Measurements from ENCODE around the gene ELOVL5.
A peak's percentile ranks its signal among the peaks of the same experiment; 100 is the strongest.

ELOVL5 gene

GRCh38 chr6:53316142-53316541, 32.6 kb downstream of the ELOVL5 start:
- Histone ChIP-seq H3K36me3 (ENCODE audit: insufficient read depth, low read length) (peaks cover 10% of the 10 kb centered on the region), H3K4me3 (ENCODE audit: low read length, poor library complexity, severe bottlenecking) (no peak overlapping the region), H3K79me2 (ENCODE audit: insufficient read depth, low read length) (peaks cover 98% of the 10 kb centered on the region), H4K20me1 (ENCODE audit: insufficient read depth, low read length, poor library complexity, severe bottlenecking) (peaks cover 84% of the 10 kb centered on the region), H3K27me3 (ENCODE audit: insufficient read depth, low read length, poor library complexity, severe bottlenecking) (no peaks in the 10 kb centered on the region), H3K9ac (ENCODE audit: low read depth, low read length, poor library complexity, severe bottlenecking) (peak overlapping the region; percentile 7), H3K9me2 (replicated peaks; ENCODE audit: low read depth, low read length) (no peaks in the 10 kb centered on the region), H3K9me3 (ENCODE audit: insufficient read depth, low read depth, low read length) (no peaks in the 10 kb centered on the region), H3K4me2 (ENCODE audit: low read depth, low read length, poor library complexity, severe bottlenecking) (peak overlapping the region; percentile 46), H2AFZ (ENCODE audit: low read length) (no peak overlapping the region), H3K4me1 (ENCODE audit: insufficient read depth, low read length, poor library complexity, severe bottlenecking) (peaks cover 62% of the 10 kb centered on the region), H3F3A (ENCODE audit: low read depth) (peaks cover 16% of the 10 kb centered on the region)
- TF ChIP-seq CTCF (conservative IDR thresholded peaks at IDR 0.05; ENCODE audit: low read length) (no peak), EZH2phosphoT487 (IDR thresholded peaks at IDR 0.05; ENCODE audit: borderline replicate concordance) (no peak)

GRCh38 chr6:53315086-53315724, 33.5 kb downstream of the ELOVL5 start:
- H3K27me3 ChIP-seq (ENCODE audit: insufficient read depth, low read length, poor library complexity, severe bottlenecking) = no peaks in the 10 kb centered on the region
- no peak overlapping the region for H2AFZ ChIP-seq (ENCODE audit: low read length)
- peaks cover 72% of the 10 kb centered on the region for H3K4me1 ChIP-seq (ENCODE audit: insufficient read depth, low read length, poor library complexity, severe bottlenecking)
- peak overlapping the region; percentile 46 for H3K4me2 ChIP-seq (ENCODE audit: low read depth, low read length, poor library complexity, severe bottlenecking)
- peaks cover 95% of the 10 kb centered on the region for H3K79me2 ChIP-seq (ENCODE audit: insufficient read depth, low read length)
- peaks cover 26% of the 10 kb centered on the region for H3F3A ChIP-seq (ENCODE audit: low read depth)
- peaks cover 3% of the 10 kb centered on the region; the same call in 1 of the 2 replicates for H3K36me3 ChIP-seq (ENCODE audit: insufficient read depth, low read length)
- H3K9ac ChIP-seq (ENCODE audit: low read depth, low read length, poor library complexity, severe bottlenecking) = peak overlapping the region; percentile 51
- H3K4me3 ChIP-seq (ENCODE audit: low read length, poor library complexity, severe bottlenecking) = no peak overlapping the region
- TF ChIP-seq CTCF (conservative IDR thresholded peaks at IDR 0.05; ENCODE audit: low read length) (no peak), EZH2phosphoT487 (IDR thresholded peaks at IDR 0.05; ENCODE audit: borderline replicate concordance) (no peak)
- H3K9me3 ChIP-seq (ENCODE audit: insufficient read depth, low read depth, low read length) = no peaks in the 10 kb centered on the region
- H3K9me2 ChIP-seq (replicated peaks; ENCODE audit: low read depth, low read length) = no peaks in the 10 kb centered on the region
- peaks cover 76% of the 10 kb centered on the region for H4K20me1 ChIP-seq (ENCODE audit: insufficient read depth, low read length, poor library complexity, severe bottlenecking)

GRCh38 chr6:53313784-53314400, 34.9 kb downstream of the ELOVL5 start:
- no peak overlapping the region for H3K4me3 ChIP-seq (ENCODE audit: low read length, poor library complexity, severe bottlenecking)
- no peaks in the 10 kb centered on the region for H3K9me3 ChIP-seq (ENCODE audit: insufficient read depth, low read depth, low read length)
- H3K4me1 ChIP-seq (ENCODE audit: insufficient read depth, low read length, poor library complexity, severe bottlenecking) = peaks cover 85% of the 10 kb centered on the region
- TF ChIP-seq CTCF (conservative IDR thresholded peaks at IDR 0.05; ENCODE audit: low read length) = no peak
- TF ChIP-seq EZH2phosphoT487 (IDR thresholded peaks at IDR 0.05; ENCODE audit: borderline replicate concordance) = no peak
- H3F3A ChIP-seq (ENCODE audit: low read depth) = peaks cover 37% of the 10 kb centered on the region
- H3K27me3 ChIP-seq (ENCODE audit: insufficient read depth, low read length, poor library complexity, severe bottlenecking) = no peaks in the 10 kb centered on the region
- H3K36me3 ChIP-seq (ENCODE audit: insufficient read depth, low read length) = no peaks in the 10 kb centered on the region
- no peak overlapping the region for H2AFZ ChIP-seq (ENCODE audit: low read length)
- H4K20me1 ChIP-seq (ENCODE audit: insufficient read depth, low read length, poor library complexity, severe bottlenecking) = peaks cover 70% of the 10 kb centered on the region
- peak overlapping the region; percentile 51 for H3K9ac ChIP-seq (ENCODE audit: low read depth, low read length, poor library complexity, severe bottlenecking)
- peak overlapping the region; percentile 32 for H3K4me2 ChIP-seq (ENCODE audit: low read depth, low read length, poor library complexity, severe bottlenecking)
- no peaks in the 10 kb centered on the region for H3K9me2 ChIP-seq (replicated peaks; ENCODE audit: low read depth, low read length)
- H3K79me2 ChIP-seq (ENCODE audit: insufficient read depth, low read length) = peaks cover 91% of the 10 kb centered on the region

Data from Loucy (cell line).